Tibial artery (tissue), 4 donors: ENCODE measurements around the gene MC4R.

Source experiments
- DNase-seq, 2 donors: peaks; one replicate each; pipeline ENCODE4 v3.0.0-alpha.2; 2019
- H3K27ac ChIP-seq, 2 donors: fragments of 200-600 bp; sonication (generic) in 1 of 2; 1 replicate in 1 of 2; 2 replicates in 1 of 2; pipeline ENCODE4 v1.5.1; 2018 to 2019; ENCODE audit warnings: mild to moderate bottlenecking in 1 of 2
- H3K27me3 ChIP-seq, 2 donors: fragments of 200-600 bp; sonication (generic) in 1 of 2; one replicate each; pipeline versions ENCODE4 v1.5.1 to v1.6.0; 2016 to 2019
- H3K36me3 ChIP-seq, 3 donors: fragments of 200-600 bp; sonication (generic) in 2 of 3; one replicate each; pipeline ENCODE4 v1.5.1; 2016 to 2019; ENCODE audit warnings: mild to moderate bottlenecking in 2 of 3
- H3K4me1 ChIP-seq, 4 donors: fragments of 200-600 bp; sonication (generic) in 2 of 4; 1 replicate in 3 of 4; 2 replicates in 1 of 4; pipeline ENCODE4 v1.5.1; 2016 to 2019
- H3K4me3 ChIP-seq, 2 donors: fragments of 200-600 bp; sonication (generic) in 1 of 2; 1 replicate in 1 of 2; 2 replicates in 1 of 2; pipeline ENCODE4 v1.5.1; 2018 to 2019; ENCODE audit warnings: mild to moderate bottlenecking in 2 of 2
- H3K9me3 ChIP-seq, 3 donors: fragments of 200-600 bp; sonication (generic) in 1 of 3; one replicate each; pipeline ENCODE4 v1.5.1; 2016 to 2019
- intact Hi-C: fragments of 100-400 bp; cut with DNase I; formaldehyde crosslinking; loops from one replicate; pipeline ENCODE4 v1.15.0; 2023; ENCODE audit warnings: low total_unique reads
- TF ChIP-seq, protein P1 (sequence below), 2 experiments: fragments of 200-600 bp in 1 of 2; fragments of 450-650 bp in 1 of 2; IDR thresholded peaks; one replicate each; pipeline ENCODE4 v1.5.1; 2017 to 2019; ENCODE audit warnings: antibody characterized with exemption in 2 of 2, mild to moderate bottlenecking in 1 of 2, moderate library complexity in 1 of 2

MC4R gene

GRCh38 chr18:60350150-60350549 lies 22.4 kb downstream of the MC4R start:
- no peak overlapping the region for H3K4me3 ChIP-seq
- H3K27me3 ChIP-seq, result no peaks in the 10 kb centered on the region
- TF ChIP-seq, protein P1, sequence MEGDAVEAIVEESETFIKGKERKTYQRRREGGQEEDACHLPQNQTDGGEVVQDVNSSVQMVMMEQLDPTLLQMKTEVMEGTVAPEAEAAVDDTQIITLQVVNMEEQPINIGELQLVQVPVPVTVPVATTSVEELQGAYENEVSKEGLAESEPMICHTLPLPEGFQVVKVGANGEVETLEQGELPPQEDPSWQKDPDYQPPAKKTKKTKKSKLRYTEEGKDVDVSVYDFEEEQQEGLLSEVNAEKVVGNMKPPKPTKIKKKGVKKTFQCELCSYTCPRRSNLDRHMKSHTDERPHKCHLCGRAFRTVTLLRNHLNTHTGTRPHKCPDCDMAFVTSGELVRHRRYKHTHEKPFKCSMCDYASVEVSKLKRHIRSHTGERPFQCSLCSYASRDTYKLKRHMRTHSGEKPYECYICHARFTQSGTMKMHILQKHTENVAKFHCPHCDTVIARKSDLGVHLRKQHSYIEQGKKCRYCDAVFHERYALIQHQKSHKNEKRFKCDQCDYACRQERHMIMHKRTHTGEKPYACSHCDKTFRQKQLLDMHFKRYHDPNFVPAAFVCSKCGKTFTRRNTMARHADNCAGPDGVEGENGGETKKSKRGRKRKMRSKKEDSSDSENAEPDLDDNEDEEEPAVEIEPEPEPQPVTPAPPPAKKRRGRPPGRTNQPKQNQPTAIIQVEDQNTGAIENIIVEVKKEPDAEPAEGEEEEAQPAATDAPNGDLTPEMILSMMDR (IDR thresholded peaks at IDR 0.05), result no peak
- no peaks in the 10 kb centered on the region for H3K9me3 ChIP-seq
- H3K27ac ChIP-seq, result no peak overlapping the region
- no peaks in the 10 kb centered on the region for H3K4me1 ChIP-seq
- no peak for DNase-seq
- no peaks in the 10 kb centered on the region for H3K36me3 ChIP-seq
- intact Hi-C loops, result no loop called here

DNA sequence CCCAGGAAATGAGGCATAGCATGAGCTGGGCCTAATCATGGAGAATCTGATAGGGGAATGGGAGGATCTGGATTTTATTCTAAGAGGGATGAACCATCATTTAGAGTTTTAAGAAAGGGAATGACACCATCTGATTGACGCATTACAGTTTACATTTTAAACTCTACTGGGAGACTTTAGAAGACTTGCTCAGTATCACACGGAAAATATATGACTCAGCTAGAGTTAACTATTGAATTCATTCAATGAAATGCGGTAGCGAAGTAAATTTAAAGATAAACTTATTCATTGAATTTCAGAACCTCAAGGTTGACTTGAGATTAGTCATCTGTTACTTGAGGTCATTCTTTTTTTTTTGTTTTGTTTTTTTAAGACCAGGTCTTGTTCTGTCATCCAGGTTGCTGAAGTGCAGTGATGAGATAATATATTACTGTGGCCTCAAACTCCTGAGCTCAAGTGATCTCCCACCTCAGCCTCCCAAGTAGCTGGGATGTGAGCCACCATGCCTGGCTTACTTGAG lies 25.0 kb downstream of the MC4R start:
- Histone ChIP-seq H3K27ac (no peak overlapping the region), H3K27me3 (no peaks in the 10 kb centered on the region), H3K9me3 (no peaks in the 10 kb centered on the region), H3K4me1 (no peaks in the 10 kb centered on the region), H3K4me3 (no peak overlapping the region), H3K36me3 (no peaks in the 10 kb centered on the region)
- TF ChIP-seq, protein P1 (IDR thresholded peaks at IDR 0.05), result no peak
- no peak for DNase-seq
- intact Hi-C loops, result no loop called here

DNA sequence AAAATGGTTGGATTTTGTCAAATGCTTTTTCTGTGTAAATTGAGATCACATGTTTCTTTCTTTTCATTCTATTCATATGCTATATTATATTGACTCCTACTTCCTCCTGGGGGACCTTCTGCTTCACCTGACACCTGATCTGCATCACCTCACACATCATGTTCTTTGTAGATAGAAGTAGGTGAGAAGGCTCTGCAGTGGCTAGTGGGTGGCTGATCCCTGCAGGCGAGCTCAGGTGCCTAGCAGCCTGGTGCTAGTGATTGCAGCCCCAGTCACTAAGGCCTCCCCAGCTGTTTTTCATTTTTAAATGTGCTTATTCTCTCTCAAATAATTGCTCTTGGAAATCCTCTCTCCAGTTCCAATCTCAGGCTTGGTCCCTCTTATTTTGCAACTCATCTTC lies 33.6 kb downstream of the MC4R start:
- Histone ChIP-seq H3K27me3 (no peaks in the 10 kb centered on the region), H3K27ac (no peak overlapping the region), H3K4me1 (no peaks in the 10 kb centered on the region), H3K9me3 (no peaks in the 10 kb centered on the region), H3K4me3 (no peak overlapping the region), H3K36me3 (no peaks in the 10 kb centered on the region)
- TF ChIP-seq, protein P1 (IDR thresholded peaks at IDR 0.05), result no peak
- no peak for DNase-seq
- intact Hi-C loops, result no loop called here

DNA sequence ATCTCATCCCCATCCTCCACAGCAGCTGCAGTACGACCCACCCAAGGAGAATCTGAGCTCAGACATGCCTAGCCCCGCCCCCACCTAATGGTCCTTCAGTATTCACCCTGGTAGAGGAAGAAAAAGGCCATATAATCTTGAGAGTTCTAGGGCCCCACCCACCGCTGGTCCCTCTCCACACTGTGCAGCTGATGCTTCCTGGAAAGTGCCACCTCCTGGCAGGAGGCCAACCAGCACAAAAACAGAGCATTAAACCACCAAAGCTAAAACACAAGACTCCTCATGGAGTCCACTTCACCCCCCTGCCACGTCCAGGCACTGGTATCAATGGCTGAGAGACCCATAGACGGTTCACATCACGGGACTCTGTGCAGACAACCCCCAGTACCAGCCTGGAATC lies 40.7 kb downstream of the MC4R start:
- Histone ChIP-seq H3K27me3 (no peaks in the 10 kb centered on the region), H3K4me1 (no peaks in the 10 kb centered on the region), H3K9me3 (peaks cover 0 to 10% (median 0%) of the 10 kb centered on the region in 3 donors), H3K27ac (no peak overlapping the region), H3K36me3 (no peaks in the 10 kb centered on the region), H3K4me3 (no peak overlapping the region)
- TF ChIP-seq, protein P1 (IDR thresholded peaks at IDR 0.05), result no peak
- DNase-seq, result no peak
- intact Hi-C loops, result no loop called here

DNA sequence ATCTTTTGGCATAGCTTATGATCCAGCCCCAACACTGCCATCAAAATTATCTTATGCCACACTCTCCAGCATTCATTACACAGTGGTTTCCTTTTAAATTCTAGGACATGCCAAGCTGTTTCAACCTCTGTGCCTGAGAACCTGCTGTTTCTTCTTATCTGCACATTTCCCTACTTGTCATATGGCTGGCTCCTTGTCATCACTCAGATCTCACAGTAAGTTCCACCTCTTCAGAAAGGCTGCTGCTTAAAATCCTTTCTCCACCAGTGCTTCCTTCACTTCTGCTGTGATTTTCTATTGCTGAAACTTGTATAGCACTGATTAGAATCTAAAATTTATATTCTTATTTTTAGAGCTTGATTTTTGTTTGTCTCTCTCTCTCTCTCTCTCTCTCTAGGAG lies 43.4 kb downstream of the MC4R start:
- Histone ChIP-seq H3K4me3 (no peak overlapping the region), H3K36me3 (no peaks in the 10 kb centered on the region), H3K27me3 (no peaks in the 10 kb centered on the region), H3K4me1 (no peaks in the 10 kb centered on the region), H3K9me3 (peaks cover 0 to 10% (median 0%) of the 10 kb centered on the region in 3 donors), H3K27ac (no peak overlapping the region)
- TF ChIP-seq, protein P1 (IDR thresholded peaks at IDR 0.05), result no peak
- DNase-seq, result no peak
- intact Hi-C loops, result no loop called here

DNA sequence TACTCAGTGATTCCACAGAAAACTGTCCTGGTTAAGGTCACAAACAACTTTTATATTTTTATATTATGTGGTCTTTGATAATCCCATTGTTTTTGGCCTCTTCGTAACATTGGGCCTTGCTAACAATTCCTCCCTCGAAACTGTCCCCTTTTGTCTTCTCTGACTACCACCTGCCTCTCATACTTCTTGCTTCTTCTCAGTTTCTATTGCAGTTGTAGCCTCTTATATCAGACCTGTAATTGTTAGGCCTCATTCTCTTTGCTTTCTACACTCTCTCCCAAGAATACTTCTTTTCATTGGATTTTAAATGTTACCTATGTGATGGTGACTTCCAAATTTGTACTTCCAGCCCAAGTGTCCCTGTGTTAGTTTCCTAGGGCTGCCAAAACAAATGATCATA lies 44.7 kb downstream of the MC4R start:
- intact Hi-C loops, result no loop called here
- DNase-seq, result no peak

More for the DNA sequence above, 44.7 kb downstream of the MC4R start:
- no peaks in the 10 kb centered on the region for H3K4me1 ChIP-seq
- no peaks in the 10 kb centered on the region for H3K36me3 ChIP-seq
- peaks cover 0 to 10% (median 0%) of the 10 kb centered on the region in 3 donors for H3K9me3 ChIP-seq
- H3K27ac ChIP-seq, result no peak overlapping the region
- no peak overlapping the region for H3K4me3 ChIP-seq
- no peaks in the 10 kb centered on the region for H3K27me3 ChIP-seq
- TF ChIP-seq, protein P1 (IDR thresholded peaks at IDR 0.05), result no peak
